ENCODE measurements around the gene ALX4. TPM values are rescaled to one million over a fixed set of nuclear protein-coding genes. Genes with fewer than 3 reads are reported as not detected.

Gene ALX4
- total RNA-seq, 1 donor from 2014 or later, result not detected

DNA sequence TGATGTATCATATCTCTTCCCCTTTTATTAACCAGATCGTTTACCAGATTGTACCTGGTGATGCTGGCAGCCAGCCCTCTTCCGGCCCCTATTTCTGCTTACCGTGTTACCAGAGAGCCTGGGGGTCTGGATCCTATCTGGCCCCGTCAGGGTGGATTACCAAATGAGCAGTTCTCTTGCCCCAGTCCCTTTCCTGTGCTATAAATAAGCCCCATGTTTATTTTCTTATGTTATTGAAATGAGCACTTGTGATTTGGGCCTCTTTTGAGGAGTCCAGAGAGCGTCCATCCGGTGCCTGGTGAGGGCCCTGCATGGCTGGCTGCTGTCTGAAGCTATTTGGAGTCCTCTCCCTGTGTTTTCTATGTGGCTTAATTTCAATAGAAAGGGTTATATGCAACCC, 59.5 kb downstream of the ALX4 start:
- DNase-seq (ENCODE audit: extremely low read depth, low read depth, low spot score), result no peak

DNA sequence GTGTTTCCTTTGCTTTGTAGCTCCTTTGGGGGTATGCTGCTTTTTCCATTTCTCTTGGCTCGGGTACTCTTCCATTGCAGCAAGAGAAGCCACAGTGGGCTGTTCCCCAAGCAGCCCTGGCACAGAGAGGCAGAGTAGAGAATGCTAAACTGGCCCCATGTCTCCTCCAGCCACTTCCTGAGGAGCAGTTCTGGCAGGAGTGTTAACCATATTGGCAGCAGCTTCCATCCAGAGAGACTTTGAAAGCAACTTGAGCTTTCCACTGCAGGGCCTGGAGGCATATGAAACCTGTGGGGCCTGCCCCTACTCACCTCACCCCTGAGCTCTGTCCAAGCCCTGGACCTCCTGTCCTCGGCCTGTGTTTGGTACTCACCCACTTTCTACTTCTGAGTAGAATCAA, 61.8 kb downstream of the ALX4 start:
- no peak for DNase-seq (ENCODE audit: extremely low read depth, low read depth, low spot score)

DNA sequence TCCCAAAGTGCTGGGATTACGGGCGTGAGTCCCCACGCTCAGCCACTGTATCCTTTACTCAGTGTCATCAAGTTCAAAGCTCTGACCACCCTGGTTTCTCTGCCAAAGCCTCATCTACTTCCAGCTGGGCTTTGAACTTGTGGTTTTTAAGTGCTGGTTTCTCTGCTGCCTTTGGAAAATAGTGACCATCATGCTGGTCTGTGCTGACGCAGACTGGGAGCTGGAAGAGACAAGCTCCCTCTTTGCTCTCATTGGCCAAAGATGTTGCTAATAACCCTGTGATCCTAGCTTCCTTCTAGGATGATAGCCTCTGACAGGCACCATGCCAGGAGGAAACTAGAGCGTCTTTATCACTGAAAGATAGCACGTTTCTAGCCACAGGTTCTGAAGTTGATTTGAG, 62.4 kb downstream of the ALX4 start:
- no peak for DNase-seq (ENCODE audit: extremely low read depth, low read depth, low spot score)

DNA sequence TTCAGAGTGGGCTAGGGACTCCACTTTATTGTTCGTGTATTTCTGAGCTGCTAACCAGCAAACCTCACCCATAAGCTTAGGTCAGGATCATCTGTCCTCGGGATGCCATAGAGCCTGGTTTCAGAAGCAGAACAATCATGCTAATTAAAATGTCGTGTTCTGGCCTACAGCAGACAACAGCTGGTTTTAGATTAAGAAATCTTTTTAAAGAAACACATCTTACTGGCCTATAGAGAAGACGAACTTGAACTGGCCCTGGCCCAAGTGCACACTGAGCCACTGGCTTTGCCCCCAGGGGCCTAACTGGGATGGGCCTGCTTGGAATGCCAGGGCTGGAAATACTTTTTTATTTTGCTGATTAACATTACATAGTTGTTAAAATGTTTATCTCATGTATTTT, 63.2 kb downstream of the ALX4 start:
- DNase-seq (ENCODE audit: extremely low read depth, low read depth, low spot score), result no peak

DNA sequence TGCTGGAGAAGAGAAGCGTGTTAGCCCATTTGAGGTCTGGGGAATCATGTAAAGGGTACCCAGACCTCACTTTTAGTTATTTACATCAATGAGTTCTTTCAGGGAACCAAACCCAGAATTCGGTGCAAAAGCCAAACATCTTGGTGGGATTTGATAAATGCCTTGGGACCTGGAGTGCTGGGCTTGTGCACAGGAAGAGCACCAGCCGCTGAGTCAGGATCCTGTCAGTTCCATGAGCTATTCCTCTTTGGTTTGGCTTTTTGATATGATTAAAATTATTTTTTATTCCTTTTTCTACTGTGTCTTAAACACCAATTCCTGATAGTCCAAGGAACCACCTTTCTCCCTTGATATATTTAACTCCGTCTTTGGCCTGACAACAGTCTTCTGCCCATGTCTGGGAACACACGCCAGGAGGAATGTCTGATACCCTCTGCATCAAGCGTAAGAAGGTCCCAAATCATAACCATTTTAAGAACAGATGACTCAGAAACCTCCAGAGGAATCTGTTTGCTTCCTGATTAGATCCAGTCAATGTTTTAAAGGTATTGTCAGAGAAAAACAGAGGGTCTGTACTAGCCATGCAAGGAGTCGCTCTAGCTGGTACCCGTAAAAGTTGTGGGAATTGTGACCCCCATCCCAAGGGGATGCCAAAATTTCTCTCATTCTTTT, 65.2 kb downstream of the ALX4 start:
- peak; percentile 34 for DNase-seq (ENCODE audit: extremely low read depth, low read depth, low spot score)

DNA sequence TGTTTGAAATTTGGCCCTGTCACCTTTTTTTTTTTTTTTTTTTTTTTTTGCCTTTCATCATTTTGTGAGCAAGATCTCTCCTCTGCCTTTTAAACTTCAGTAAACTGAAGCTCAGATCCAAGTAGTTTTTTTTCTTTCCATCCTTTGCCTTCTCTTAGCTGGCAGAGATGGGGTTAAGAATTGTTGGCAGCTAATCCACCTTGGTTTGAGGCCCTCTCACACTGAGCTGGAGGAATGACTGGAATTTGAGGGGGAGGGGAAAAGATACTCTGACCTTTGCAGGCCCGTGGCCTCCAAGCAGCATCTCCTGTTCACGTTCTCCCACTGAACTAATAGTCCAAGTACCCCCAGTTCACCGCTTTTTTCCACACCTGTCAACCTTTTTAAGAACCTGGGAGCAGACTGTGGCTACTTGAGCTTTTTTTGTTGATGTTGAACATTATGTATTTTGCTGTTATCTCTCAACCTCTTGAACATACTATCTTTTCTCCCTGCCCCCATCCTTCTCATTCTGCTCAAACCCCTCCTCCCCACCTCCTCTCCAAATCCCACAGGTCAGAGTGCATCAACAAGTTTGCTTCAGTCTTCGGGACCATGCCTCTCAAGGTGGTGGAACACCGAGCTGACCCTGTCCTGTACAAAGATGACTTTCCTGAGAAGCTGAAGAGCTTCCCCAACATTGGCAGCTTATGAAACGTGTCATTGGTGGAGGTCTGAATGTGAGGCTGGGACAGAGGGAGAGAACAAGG, 66.2 kb downstream of the ALX4 start:
- no peak for DNase-seq (ENCODE audit: extremely low read depth, low read depth, low spot score)

DNA sequence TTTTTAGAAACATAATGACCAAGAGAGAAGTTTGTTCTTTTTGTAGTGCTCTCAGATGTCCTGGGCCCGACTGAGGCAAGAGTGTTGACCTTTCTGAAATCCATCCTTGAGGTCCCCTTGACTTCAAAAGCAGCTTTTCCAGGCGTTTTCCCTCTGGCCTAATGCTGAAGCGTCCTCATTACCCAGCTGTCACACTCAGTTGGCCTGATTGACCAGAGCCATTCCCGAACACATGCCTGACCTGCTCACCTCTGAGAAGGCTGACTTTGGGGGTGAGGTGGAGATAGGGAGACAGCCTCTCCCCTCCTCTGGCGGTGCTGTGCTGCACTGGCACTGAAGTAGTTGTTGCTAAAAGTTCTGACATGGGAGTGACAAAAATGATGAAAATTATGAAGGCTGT, 66.9 kb downstream of the ALX4 start:
- DNase-seq (ENCODE audit: extremely low read depth, low read depth, low spot score), result no peak

DNA sequence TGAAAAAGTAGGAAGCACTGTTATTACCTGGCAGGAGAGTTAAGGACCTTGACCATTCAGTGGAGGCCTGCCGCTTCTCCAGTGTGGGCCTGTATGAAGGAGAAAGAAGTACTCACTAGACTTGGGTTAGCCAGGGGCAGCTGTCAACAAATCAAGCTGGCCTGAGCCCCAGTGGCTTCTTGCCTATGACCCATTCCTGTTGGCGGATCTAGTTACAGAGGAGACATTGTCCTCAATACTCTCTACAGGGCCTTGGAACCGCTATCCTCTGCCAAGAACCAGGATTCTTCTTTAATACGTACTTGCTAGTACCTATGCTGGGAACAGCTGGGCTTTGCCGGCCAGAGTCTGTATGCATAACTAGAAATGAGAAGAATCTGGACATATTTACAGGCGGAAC, 68.1 kb downstream of the ALX4 start:
- DNase-seq (ENCODE audit: extremely low read depth, low read depth, low spot score), result no peak

DNA sequence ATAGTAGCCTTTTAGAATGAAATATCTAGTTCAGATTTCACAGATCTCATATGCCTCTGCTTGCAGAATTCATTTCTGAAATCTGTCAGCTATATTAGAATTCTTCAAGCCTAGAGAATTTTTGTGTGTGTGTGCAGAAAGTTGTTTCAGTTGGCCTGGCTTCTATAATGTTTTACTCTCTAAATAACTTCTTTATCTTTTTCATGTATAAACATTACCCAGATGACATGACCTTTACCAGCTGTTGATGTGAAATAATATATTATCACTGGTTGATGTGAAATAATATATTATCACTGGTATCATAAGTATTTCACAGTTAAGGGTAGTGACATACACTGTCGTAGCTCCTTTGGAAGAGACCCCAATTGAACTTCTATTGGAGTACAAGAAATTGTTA, 72.8 kb downstream of the ALX4 start:
- DNase-seq (ENCODE audit: extremely low read depth, low read depth, low spot score), result no peak

DNA sequence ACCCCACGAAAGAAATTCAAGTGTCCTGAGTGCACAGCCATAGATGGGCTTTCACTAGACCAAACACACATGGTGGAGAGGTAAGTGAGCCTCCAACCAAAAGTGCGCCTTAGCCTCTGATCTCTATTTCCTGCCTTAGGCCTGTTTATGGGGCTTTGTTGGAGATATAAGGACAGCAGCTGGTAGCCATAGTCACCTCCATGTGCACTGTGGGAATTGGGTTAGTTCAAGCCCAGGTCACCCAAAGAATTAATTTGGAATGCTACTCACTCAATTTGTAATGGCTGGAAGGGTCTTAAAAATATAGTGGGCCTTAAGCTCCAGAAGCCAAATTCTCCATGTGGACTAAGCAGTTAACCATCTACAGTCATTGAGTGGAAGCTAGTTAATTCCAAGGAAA, 73.6 kb downstream of the ALX4 start:
- no peak for DNase-seq (ENCODE audit: extremely low read depth, low read depth, low spot score)

DNA sequence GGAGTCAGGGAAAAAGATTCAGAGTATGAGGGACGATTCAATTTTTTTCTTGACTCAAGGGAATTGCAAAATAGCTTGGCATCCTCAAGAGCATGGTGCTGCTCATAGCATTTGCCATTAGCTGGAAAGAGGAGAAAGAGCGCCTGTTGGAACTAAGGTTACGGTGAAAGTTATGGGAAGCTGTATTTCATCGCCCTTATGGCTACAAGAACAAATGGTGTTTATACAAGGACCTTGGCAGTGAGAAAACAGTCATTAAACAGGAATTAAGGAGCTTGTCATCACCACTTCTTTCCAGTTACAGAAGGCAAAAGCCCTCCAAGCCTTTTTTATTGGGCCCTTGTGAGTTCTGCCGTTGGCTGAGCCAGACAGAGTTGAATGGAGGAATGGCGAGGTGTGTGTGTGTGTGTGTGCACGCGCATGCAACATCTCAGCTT, 74.2 kb downstream of the ALX4 start:
- DNase-seq (ENCODE audit: extremely low read depth, low read depth, low spot score), result no peak

DNA sequence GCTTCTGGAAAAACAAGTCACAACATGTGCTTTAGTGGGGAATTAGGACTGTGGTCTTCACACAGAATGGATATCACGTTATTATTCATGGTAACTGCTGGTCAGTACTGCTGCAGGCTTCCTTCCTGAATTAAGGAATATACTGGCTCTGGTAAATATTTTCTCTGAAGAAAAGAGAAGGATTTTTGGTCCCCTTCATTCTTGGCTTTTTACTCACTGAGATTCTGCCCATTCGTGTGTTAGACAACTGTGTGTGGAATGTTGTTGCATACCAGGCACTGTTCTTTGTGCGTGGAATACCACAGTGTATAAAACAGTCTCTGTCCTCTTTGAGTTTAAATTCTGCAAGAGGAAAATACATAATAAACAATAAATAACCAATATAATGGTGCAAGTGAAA, 80.3 kb downstream of the ALX4 start:
- no peak for DNase-seq (ENCODE audit: extremely low read depth, low read depth, low spot score)

DNA sequence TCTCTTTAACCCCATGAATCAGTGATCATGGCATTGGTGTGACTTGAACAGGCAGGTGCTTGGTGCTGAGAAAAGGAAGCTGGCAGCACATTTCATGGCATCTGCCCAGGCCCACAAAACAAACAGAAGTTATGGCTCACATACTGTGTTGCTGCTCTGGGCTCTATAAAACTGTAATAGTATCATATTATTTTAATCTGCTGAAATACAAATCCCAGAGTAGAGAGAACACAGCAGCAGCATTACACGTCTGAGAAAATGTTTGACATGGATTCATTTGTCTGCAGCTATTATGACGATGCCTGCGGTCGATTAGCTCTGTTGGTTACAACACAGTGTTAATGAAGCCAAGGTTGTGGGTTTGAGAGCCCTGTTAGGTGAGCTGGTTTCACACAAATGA, 80.8 kb downstream of the ALX4 start:
- DNase-seq (ENCODE audit: extremely low read depth, low read depth, low spot score), result no peak

DNA sequence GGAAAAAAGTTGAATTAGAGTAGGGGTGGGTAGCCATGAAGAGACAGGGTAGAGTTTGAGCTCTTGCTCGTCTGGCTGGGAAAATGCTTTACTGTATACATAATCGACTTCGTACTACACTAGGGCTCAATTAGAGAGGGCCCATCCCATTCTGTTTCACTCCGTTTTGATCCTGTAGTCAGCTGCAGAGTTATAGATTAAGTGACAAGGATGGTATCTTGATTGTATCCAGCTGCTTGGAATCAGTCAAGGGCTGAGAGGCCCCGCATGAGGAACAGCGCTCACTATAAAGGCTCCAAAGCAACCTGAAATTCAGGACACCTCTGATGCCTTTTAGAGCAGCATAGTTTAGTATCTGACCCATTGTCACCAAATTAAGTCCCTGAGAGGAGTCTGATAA, 81.6 kb downstream of the ALX4 start:
- no peak for DNase-seq (ENCODE audit: extremely low read depth, low read depth, low spot score)

DNA sequence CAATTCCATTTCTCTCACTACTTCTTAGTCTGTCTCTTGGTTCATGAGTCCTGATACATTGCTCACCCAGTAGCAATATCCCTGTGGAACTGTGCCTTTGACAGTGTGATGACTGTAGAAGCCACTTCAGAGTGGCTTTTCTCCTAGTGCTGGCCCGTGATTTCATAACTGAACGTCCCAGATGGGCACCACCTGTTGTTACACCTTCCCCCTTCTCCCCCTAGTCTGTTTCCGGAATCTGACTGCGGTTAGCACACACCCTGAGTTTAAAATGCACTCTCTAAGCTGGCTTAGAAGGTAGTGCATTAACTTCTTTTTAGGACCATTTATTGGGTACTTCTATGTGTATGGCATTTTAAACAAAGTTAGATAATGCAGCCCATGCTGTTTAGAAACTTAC, 83.0 kb downstream of the ALX4 start:
- DNase-seq (ENCODE audit: extremely low read depth, low read depth, low spot score), result no peak

DNA sequence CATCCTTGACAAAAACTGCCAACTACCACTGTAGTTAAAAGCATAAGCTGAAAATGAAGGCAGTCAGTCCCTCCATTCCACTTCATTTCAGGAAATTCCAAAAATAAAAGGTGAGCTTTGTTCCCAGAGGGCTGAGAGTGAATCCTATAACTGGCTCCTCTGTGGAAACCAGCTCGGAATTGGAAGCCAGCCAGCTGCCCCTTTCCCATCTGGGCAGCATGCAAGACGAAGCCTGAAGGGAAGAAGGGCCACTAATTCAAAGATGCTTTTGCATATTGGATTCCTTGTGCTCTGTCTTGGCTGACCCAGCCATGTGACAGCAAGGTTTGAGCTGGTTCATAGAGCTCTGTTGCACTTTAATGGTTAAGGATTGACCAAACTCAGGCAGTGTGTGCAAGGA, 83.4 kb downstream of the ALX4 start:
- DNase-seq (ENCODE audit: extremely low read depth, low read depth, low spot score), result no peak

DNA sequence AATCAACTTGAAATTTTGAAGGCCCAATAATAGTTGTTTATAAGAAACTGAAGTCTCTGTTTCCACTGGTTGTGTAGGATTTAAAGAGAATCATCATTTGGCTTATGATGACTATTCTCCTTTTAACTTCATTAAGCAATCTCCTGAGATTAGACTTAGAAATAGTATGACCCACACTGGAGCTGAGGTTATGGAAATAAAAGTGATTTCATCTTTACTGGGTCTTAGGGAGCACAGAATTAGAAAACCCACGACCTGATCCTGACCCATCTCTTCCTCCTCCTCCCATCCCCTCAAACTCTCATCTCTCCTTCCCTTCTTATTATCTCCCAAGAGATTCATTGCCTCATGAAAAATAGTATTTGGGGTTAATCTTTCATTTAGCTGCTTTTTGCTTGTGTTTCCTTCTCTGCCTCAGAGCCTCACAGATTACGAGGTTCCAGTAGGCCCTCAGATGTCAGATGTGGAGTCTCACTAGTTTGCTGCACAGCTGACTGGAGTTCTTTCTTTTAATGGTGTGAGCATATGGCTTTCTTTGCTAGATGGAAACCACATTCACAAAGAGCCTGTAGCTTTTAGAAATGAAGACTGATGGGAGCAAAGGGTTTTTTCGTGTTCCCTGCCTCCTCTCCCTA, 85.0 kb downstream of the ALX4 start:
- no peak for DNase-seq (ENCODE audit: extremely low read depth, low read depth, low spot score)

DNA sequence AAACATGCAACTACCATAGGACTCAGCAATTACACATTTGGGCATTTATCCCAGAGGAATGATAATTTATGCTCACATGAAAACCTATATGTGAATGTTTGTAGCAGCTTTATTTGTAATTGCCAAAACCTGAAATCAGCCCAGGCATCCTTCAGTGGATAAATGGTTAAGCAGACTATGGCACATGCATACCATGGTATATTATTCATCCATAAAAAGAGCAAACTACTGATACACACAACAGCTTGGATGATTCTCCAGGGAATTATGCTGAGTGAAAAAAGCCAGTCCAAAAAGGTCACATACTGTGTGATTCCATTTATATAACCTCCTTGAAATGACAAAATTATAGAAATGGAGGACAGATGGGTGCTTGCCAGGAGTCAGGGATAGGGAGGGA, 86.7 kb downstream of the ALX4 start:
- no peak for DNase-seq (ENCODE audit: extremely low read depth, low read depth, low spot score)

DNA sequence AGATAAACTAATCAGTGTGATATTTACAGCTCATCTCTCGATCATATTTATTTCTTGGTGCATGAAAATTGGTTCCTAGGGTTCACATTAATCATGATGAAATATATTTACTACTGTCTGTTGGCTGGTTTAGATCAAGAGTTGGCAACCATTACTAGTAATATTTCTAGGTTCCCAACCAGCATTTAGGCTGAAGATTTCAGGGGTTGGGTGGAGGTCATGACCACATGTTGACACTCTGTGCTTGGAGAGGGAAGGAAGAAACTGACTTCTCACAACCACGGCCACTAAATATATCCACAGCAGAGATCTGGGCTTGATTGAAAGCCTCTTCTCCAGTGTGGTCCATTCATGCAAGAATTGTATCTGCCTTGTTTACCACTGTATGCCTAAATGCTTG, 87.9 kb downstream of the ALX4 start:
- DNase-seq (ENCODE audit: extremely low read depth, low read depth, low spot score), result no peak

DNA sequence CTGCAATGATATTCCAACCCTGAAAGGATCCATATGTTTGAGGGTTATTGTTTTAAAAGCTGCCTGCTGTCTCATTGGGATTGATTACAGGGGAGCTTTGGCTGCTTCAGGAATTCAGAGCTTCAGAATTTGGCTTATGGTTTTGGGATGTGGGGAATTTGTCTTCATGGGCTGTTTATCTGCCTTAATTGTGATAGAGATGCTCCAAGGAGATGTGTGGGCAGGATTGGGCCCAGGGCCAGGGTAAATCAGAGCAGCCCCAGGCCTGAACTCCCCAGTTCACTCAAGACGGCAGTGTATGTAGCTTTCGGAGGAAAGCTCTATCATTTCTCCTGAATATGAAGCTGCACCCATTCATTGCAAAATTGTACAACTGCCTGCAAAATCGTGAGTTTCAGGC, 88.5 kb downstream of the ALX4 start:
- no peak for DNase-seq (ENCODE audit: extremely low read depth, low read depth, low spot score)

DNA sequence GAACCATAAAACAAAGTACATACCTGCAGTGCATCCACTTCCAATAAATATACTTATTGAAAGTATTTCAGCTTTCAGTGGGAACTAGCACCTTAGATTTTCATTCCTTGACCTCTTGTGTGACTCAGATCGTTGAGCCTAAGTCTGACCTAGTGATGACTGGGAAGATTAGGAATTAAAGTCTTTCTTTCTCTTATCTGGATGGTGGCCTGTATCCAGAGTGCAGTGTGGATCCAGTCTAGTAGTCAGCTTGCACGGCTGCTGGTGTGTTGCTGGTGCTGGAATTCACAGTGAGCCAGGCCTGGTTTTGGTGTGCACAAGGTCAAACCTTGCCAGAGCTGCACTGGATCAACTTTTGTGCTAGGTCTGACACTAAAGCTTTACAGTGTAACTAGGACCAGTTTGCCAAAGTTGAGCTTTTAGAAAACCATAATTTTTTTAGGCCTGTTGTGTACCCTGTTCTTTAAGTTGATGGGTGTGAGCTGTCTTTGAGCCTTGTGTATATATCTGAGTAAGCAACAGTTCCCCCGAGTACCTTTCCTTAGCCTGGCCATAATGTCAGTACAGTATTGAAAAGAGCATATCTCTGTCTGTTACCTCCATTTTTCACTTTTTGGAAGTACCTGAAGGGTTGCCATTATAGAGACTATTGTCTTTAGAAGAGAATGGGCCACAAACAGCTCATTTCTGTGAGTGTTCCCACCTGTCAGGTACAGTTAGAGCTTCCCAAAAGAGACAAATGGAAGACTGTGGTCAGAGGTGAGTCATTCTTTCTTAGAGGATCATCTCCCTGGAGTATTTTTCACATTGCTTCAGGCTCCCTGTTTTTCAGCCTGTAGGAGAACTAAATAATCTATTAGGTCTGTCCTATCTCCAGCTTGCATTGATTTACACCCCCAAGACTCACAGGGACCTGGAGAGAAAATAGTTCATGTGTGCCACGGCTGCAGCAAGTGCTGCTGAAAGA, 89.8 kb downstream of the ALX4 start:
- no peak for DNase-seq (ENCODE audit: extremely low read depth, low read depth, low spot score)
